ENCODE data around the gene RGS7.

- TF ChIP-seq, protein P1, sequence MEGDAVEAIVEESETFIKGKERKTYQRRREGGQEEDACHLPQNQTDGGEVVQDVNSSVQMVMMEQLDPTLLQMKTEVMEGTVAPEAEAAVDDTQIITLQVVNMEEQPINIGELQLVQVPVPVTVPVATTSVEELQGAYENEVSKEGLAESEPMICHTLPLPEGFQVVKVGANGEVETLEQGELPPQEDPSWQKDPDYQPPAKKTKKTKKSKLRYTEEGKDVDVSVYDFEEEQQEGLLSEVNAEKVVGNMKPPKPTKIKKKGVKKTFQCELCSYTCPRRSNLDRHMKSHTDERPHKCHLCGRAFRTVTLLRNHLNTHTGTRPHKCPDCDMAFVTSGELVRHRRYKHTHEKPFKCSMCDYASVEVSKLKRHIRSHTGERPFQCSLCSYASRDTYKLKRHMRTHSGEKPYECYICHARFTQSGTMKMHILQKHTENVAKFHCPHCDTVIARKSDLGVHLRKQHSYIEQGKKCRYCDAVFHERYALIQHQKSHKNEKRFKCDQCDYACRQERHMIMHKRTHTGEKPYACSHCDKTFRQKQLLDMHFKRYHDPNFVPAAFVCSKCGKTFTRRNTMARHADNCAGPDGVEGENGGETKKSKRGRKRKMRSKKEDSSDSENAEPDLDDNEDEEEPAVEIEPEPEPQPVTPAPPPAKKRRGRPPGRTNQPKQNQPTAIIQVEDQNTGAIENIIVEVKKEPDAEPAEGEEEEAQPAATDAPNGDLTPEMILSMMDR (IDR thresholded peaks at IDR 0.05), result no peak
- TF ChIP-seq POLR2A (IDR thresholded peaks at IDR 0.05), result no peak
Measured at GRCh38 chr1:241351841-241352240, 5.2 kb downstream of the RGS7 start.

Measured in body of pancreas (tissue), 4 donors.